ENCODE data around the gene PARD3B. TPM values are rescaled to one million over a fixed set of nuclear protein-coding genes. Genes with fewer than 3 reads are reported as not detected.

Gene PARD3B
- total and polyA plus RNA-seq, 2 of the 8 experiments (the other 6 are each of a cell fraction or from before 2014, with no cell fraction given): 1.2 to 5.7 TPM

GRCh38 chr2:204680576-204680975 is 135.3 kb downstream of the PARD3B start:
- H4K91ac ChIP-seq (replicated peaks; ENCODE audit: insufficient read length, low read length): no peak overlapping the region
- H3K14ac ChIP-seq (ENCODE audit: insufficient read length): no peak overlapping the region
- no peak overlapping the region for H3K18ac ChIP-seq (ENCODE audit: extremely low read depth, low read length)
- FAIRE-seq: no peak
- H3K9ac ChIP-seq (replicated peaks in 1 of 4; ENCODE audit: extremely low read depth in 1 of 4, low read depth in 3 of 4, low read length in 3 of 4): no peak overlapping the region
- H2BK12ac ChIP-seq (ENCODE audit: low read depth, low read length): no peak overlapping the region
- ChIA-PET POLR2A (ENCODE audit: partially characterized antibody) (no interaction called here), CTCF (ENCODE audit: partially characterized antibody) (interaction anchor here (0.7 kb wide), 1 partner anchor 503 kb away, joined by 3 read pairs; no protein-coding TSS in a partner anchor)
- no peaks in the 10 kb centered on the region for H3K27me3 ChIP-seq (replicated peaks in 1 of 4; ENCODE audit: control insufficient read depth in 3 of 4, extremely low read depth in 1 of 4, insufficient read depth in 3 of 4, low read length in 3 of 4)
- H3K23ac ChIP-seq (ENCODE audit: insufficient read length): no peak overlapping the region
- H2BK5ac ChIP-seq (ENCODE audit: low read depth, low read length): no peak overlapping the region
- no peak overlapping the region for H3K56ac ChIP-seq (replicated peaks; ENCODE audit: insufficient read length, low read depth, low read length)
- H3K4ac ChIP-seq (replicated peaks; ENCODE audit: insufficient read length, low read depth, low read length): no peak overlapping the region
- no peak overlapping the region for H3K4me3 ChIP-seq (ENCODE audit: extremely low read depth in 1 of 4, insufficient read depth in 2 of 4, low read depth in 3 of 4, low read length in 4 of 4)
- H2BK120ac ChIP-seq (replicated peaks; ENCODE audit: low read depth, low read length): no peak overlapping the region
- no peaks in the 10 kb centered on the region for H3K9me3 ChIP-seq (ENCODE audit: insufficient read depth in 2 of 2, low read depth in 1 of 2, low read length in 1 of 2)
- H3K23me2 ChIP-seq (ENCODE audit: low read depth, low read length): no peaks in the 10 kb centered on the region
- no peak overlapping the region for H4K8ac ChIP-seq (ENCODE audit: extremely low read depth, insufficient read depth, low read length)
- no peak for DNase-seq (ENCODE audit: low read depth in 1 of 2, low spot score in 2 of 2)
- H3K79me2 ChIP-seq (ENCODE audit: control insufficient read depth in 1 of 2, insufficient read depth in 2 of 2, low read length in 2 of 2): no peaks in the 10 kb centered on the region
- no peak overlapping the region for H4K5ac ChIP-seq (ENCODE audit: insufficient read length, low read depth, low read length)
- no peaks in the 10 kb centered on the region for H3K79me1 ChIP-seq (ENCODE audit: low read depth, low read length)
- no peaks in the 10 kb centered on the region for H4K20me1 ChIP-seq (replicated peaks in 1 of 2; ENCODE audit: control insufficient read depth in 1 of 2, insufficient read depth in 2 of 2, low read length in 2 of 2)
- no peak overlapping the region for H2BK20ac ChIP-seq (ENCODE audit: low read length)
- H3K4me2 ChIP-seq (ENCODE audit: insufficient read depth in 1 of 2, low read depth in 2 of 2, low read length in 2 of 2): no peak overlapping the region
- no peaks in the 10 kb centered on the region for H3K4me1 ChIP-seq (replicated peaks in 1 of 4; ENCODE audit: control insufficient read depth in 3 of 4, insufficient read depth in 4 of 4, low read length in 3 of 4)
- 98% methylated on average over 2 of the region's 2 CpGs; no CpG with 5 or more reads in 1 of the 2 experiments for WGBS, 2 experiments (ENCODE audit: extremely low coverage in 1 of 2, insufficient coverage in 1 of 2, insufficient read length in 1 of 2, insufficient replicate concordance in 2 of 2, low coverage in 1 of 2, low lambda C conversion rate in 2 of 2, missing lambda C conversion rate in 1 of 2)
- no peak overlapping the region for H2AK5ac ChIP-seq (ENCODE audit: low read depth, low read length)
- no peak overlapping the region for H2AFZ ChIP-seq (ENCODE audit: low read length)
- no peak overlapping the region for H3K27ac ChIP-seq (ENCODE audit: low read depth, low read length)
- no peaks in the 10 kb centered on the region for H3K36me3 ChIP-seq (ENCODE audit: control insufficient read depth in 2 of 4, insufficient read depth in 4 of 4, low read length in 3 of 4)
- H2BK15ac ChIP-seq (ENCODE audit: low read length): no peak overlapping the region
- TF ChIP-seq TBP (IDR thresholded peaks at IDR 0.05; ENCODE audit: low read depth, low read length) (no peak), TEAD4 (IDR thresholded peaks at IDR 0.05; ENCODE audit: low read depth, low read length) (no peak), POLR2A (IDR thresholded peaks at IDR 0.05; ENCODE audit: control extremely low read depth in 1 of 2, low read depth in 2 of 2, low read length in 2 of 2) (no peak), GTF2F1 (IDR thresholded peaks at IDR 0.05; ENCODE audit: borderline replicate concordance, low read depth, low read length) (no peak), BRCA1 (IDR thresholded peaks at IDR 0.05; ENCODE audit: low read depth, low read length) (no peak), MAX (IDR thresholded peaks at IDR 0.05) (no peak), ZNF274 (IDR thresholded peaks at IDR 0.05; ENCODE audit: borderline replicate concordance, extremely low read depth, low read length) (no peak), JUND (IDR thresholded peaks at IDR 0.05; ENCODE audit: low read length) (no peak), CTCF (IDR thresholded peaks at IDR 0.05; ENCODE audit: control extremely low read depth in 1 of 3, insufficient read depth in 1 of 3, low read depth in 1 of 3, low read length in 3 of 3) (no peak), FOSL1 (IDR thresholded peaks at IDR 0.05; ENCODE audit: insufficient read depth, low read depth, low read length) (no peak)
- TF ChIP-seq, protein P1, sequence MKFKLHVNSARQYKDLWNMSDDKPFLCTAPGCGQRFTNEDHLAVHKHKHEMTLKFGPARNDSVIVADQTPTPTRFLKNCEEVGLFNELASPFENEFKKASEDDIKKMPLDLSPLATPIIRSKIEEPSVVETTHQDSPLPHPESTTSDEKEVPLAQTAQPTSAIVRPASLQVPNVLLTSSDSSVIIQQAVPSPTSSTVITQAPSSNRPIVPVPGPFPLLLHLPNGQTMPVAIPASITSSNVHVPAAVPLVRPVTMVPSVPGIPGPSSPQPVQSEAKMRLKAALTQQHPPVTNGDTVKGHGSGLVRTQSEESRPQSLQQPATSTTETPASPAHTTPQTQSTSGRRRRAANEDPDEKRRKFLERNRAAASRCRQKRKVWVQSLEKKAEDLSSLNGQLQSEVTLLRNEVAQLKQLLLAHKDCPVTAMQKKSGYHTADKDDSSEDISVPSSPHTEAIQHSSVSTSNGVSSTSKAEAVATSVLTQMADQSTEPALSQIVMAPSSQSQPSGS (IDR thresholded peaks at IDR 0.05; ENCODE audit: low read length): no peak

All from H1 (cell line).